GM23338 (cell line): ENCODE data around the gene EIF3B.

Experiments used
- CREB1 ChIP-seq: fragments of 250-450 bp; sonication (Bioruptor Pico); IDR thresholded peaks from 2 replicates; pipeline ENCODE4 v1.5.0; 2020; ENCODE audit warnings: low read depth, mild to moderate bottlenecking, moderate library complexity
- EZH2 ChIP-seq: fragments of 200-600 bp; sonication (generic); IDR thresholded peaks from one replicate; pipeline ENCODE4 v1.8.0; 2017; ENCODE audit warnings: antibody characterized with exemption, mild to moderate bottlenecking, low read depth; ENCODE audit not compliant: unreplicated experiment
- EZH2phosphoT487 ChIP-seq: fragments of 200-600 bp; sonication (generic); IDR thresholded peaks from one replicate; pipeline ENCODE4 v1.8.1; 2018; ENCODE audit warnings: antibody characterized with exemption; ENCODE audit not compliant: unreplicated experiment
- JUNB ChIP-seq: IDR thresholded peaks from one replicate; pipeline ENCODE4 v1.6.1; 2016; ENCODE audit warnings: antibody characterized with exemption; ENCODE audit not compliant: unreplicated experiment
- NANOG ChIP-seq: IDR thresholded peaks from 2 replicates; pipeline ENCODE4 v1.6.1; 2016; ENCODE audit warnings: antibody characterized with exemption, borderline replicate concordance
- POLR2AphosphoS5 ChIP-seq: IDR thresholded peaks from 2 replicates; pipeline ENCODE4 v1.6.1; 2016; ENCODE audit warnings: antibody characterized with exemption, low read depth
- REST ChIP-seq: IDR thresholded peaks from one replicate; pipeline ENCODE4 v1.6.1; 2018; ENCODE audit warnings: antibody characterized with exemption; ENCODE audit not compliant: unreplicated experiment
- STAT1 ChIP-seq: IDR thresholded peaks from one replicate; pipeline ENCODE4 v1.6.1; 2016; ENCODE audit warnings: antibody characterized with exemption; ENCODE audit not compliant: unreplicated experiment
- ZNF114 ChIP-seq: fragments of 250-450 bp; sonication (Bioruptor Pico); IDR thresholded peaks from 2 replicates; pipeline ENCODE4 v1.5.0; 2020; ENCODE audit warnings: mild to moderate bottlenecking, moderate library complexity
- ZNF331 ChIP-seq: fragments of 250-450 bp; sonication (Bioruptor Pico); IDR thresholded peaks from 2 replicates; pipeline ENCODE4 v1.5.0; 2020; ENCODE audit warnings: low read depth, mild to moderate bottlenecking, moderate library complexity
- TF ChIP-seq, protein P1 (sequence below), 2 experiments: fragments of 200-600 bp in 1 of 2; sonication (generic) in 1 of 2; conservative IDR thresholded peaks; 2 replicates each; pipeline versions ENCODE4 v1.5.1 to v1.6.1; 2016 to 2017; ENCODE audit warnings: antibody characterized with exemption in 2 of 2, low read depth in 2 of 2, mild to moderate bottlenecking in 2 of 2, moderate library complexity in 1 of 2
- TF ChIP-seq, protein P2 (sequence below): IDR thresholded peaks from 2 replicates; pipeline ENCODE4 v1.6.1; 2016; ENCODE audit warnings: antibody characterized with exemption
- TF ChIP-seq, protein P3 (sequence below): fragments of 250-450 bp; sonication (Bioruptor Pico); IDR thresholded peaks from 2 replicates; pipeline ENCODE4 v1.5.0; 2020; ENCODE audit warnings: mild to moderate bottlenecking, moderate library complexity

DNA sequence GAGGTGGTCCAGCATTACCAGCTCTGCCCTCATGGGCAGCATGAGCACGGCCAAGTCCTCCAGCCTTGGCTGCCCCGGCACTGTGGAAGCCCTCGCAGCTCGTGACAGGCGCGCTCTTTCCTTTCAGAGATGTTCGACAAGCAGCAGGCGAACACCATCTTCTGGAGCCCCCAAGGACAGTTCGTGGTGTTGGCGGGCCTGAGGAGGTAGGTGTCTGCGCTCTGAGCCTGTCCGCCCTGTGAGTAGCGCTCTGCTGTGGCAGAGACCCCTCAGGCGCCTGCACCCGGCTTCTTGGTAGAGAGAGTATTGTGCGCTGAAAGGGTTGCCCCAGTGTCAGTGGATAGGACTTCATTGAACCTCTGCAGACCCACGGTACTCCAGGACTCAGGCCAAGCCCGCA is 19.8 kb downstream of the EIF3B start:
- TF ChIP-seq EZH2phosphoT487 (no peak), REST (no peak), EZH2 (no peak), POLR2AphosphoS5 (no peak), NANOG (no peak), CREB1 (no peak), STAT1 (no peak), JUNB (no peak), ZNF331 (no peak), ZNF114 (no peak)
- TF ChIP-seq, protein P1, sequence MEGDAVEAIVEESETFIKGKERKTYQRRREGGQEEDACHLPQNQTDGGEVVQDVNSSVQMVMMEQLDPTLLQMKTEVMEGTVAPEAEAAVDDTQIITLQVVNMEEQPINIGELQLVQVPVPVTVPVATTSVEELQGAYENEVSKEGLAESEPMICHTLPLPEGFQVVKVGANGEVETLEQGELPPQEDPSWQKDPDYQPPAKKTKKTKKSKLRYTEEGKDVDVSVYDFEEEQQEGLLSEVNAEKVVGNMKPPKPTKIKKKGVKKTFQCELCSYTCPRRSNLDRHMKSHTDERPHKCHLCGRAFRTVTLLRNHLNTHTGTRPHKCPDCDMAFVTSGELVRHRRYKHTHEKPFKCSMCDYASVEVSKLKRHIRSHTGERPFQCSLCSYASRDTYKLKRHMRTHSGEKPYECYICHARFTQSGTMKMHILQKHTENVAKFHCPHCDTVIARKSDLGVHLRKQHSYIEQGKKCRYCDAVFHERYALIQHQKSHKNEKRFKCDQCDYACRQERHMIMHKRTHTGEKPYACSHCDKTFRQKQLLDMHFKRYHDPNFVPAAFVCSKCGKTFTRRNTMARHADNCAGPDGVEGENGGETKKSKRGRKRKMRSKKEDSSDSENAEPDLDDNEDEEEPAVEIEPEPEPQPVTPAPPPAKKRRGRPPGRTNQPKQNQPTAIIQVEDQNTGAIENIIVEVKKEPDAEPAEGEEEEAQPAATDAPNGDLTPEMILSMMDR (conservative IDR thresholded peaks at IDR 0.05; ENCODE audit: low read depth in 2 of 2): no peak
- TF ChIP-seq, protein P2, sequence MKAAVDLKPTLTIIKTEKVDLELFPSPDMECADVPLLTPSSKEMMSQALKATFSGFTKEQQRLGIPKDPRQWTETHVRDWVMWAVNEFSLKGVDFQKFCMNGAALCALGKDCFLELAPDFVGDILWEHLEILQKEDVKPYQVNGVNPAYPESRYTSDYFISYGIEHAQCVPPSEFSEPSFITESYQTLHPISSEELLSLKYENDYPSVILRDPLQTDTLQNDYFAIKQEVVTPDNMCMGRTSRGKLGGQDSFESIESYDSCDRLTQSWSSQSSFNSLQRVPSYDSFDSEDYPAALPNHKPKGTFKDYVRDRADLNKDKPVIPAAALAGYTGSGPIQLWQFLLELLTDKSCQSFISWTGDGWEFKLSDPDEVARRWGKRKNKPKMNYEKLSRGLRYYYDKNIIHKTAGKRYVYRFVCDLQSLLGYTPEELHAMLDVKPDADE: no peak
- TF ChIP-seq, protein P3, sequence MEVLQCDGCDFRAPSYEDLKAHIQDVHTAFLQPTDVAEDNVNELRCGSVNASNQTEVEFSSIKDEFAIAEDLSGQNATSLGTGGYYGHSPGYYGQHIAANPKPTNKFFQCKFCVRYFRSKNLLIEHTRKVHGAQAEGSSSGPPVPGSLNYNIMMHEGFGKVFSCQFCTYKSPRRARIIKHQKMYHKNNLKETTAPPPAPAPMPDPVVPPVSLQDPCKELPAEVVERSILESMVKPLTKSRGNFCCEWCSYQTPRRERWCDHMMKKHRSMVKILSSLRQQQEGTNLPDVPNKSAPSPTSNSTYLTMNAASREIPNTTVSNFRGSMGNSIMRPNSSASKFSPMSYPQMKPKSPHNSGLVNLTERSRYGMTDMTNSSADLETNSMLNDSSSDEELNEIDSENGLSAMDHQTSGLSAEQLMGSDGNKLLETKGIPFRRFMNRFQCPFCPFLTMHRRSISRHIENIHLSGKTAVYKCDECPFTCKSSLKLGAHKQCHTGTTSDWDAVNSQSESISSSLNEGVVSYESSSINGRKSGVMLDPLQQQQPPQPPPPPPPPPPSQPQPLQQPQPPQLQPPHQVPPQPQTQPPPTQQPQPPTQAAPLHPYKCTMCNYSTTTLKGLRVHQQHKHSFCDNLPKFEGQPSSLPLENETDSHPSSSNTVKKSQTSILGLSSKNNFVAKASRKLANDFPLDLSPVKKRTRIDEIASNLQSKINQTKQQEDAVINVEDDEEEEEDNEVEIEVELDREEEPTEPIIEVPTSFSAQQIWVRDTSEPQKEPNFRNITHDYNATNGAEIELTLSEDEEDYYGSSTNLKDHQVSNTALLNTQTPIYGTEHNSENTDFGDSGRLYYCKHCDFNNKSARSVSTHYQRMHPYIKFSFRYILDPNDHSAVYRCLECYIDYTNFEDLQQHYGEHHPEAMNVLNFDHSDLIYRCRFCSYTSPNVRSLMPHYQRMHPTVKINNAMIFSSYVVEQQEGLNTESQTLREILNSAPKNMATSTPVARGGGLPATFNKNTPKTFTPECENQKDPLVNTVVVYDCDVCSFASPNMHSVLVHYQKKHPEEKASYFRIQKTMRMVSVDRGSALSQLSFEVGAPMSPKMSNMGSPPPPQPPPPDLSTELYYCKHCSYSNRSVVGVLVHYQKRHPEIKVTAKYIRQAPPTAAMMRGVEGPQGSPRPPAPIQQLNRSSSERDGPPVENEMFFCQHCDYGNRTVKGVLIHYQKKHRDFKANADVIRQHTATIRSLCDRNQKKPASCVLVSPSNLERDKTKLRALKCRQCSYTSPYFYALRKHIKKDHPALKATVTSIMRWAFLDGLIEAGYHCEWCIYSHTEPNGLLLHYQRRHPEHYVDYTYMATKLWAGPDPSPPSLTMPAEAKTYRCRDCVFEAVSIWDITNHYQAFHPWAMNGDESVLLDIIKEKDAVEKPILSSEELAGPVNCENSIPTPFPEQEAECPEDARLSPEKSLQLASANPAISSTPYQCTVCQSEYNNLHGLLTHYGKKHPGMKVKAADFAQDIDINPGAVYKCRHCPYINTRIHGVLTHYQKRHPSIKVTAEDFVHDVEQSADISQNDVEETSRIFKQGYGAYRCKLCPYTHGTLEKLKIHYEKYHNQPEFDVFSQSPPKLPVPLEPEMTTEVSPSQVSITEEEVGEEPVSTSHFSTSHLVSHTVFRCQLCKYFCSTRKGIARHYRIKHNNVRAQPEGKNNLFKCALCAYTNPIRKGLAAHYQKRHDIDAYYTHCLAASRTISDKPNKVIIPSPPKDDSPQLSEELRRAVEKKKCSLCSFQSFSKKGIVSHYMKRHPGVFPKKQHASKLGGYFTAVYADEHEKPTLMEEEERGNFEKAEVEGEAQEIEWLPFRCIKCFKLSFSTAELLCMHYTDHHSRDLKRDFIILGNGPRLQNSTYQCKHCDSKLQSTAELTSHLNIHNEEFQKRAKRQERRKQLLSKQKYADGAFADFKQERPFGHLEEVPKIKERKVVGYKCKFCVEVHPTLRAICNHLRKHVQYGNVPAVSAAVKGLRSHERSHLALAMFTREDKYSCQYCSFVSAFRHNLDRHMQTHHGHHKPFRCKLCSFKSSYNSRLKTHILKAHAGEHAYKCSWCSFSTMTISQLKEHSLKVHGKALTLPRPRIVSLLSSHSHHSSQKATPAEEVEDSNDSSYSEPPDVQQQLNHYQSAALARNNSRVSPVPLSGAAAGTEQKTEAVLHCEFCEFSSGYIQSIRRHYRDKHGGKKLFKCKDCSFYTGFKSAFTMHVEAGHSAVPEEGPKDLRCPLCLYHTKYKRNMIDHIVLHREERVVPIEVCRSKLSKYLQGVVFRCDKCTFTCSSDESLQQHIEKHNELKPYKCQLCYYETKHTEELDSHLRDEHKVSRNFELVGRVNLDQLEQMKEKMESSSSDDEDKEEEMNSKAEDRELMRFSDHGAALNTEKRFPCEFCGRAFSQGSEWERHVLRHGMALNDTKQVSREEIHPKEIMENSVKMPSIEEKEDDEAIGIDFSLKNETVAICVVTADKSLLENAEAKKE (CRISPR knock-in tag): no peak
